ENCODE data around the gene HLA-C. TPM values are rescaled to one million over a fixed set of nuclear protein-coding genes. Genes with fewer than 3 reads are reported as not detected.

HLA-C gene
- total and polyA plus RNA-seq, 2 donors (not counting 3 experiments of a cell fraction or from before 2014, with no cell fraction given), result 109 to 287 TPM

GRCh38 chr6:31321005-31321707 lies 49.3 kb upstream of the HLA-C start:
- no peak for FAIRE-seq
- dilution Hi-C loops (cut with MboI; ENCODE audit: extremely low pct_ligation_motif_present, low sequenced_read_pairs) (no loop called here), intact Hi-C loops (cut with micrococcal nuclease) (no loop called here)

GRCh38 chr6:31317036-31317435 lies 45.1 kb upstream of the HLA-C start:
- H3K27ac ChIP-seq (ENCODE audit: insufficient read depth, low read depth, low read length), result no peak overlapping the region
- H3K79me2 ChIP-seq (ENCODE audit: control insufficient read depth, insufficient read depth, low read length), result no peaks in the 10 kb centered on the region
- no TSS peak for BruUV-seq (replicated peaks)
- no peak overlapping the region for H2AFZ ChIP-seq (ENCODE audit: low read depth, low read length)
- H3K4me3 ChIP-seq (replicated peaks in 1 of 3; ENCODE audit: insufficient read depth in 1 of 3, low read depth in 1 of 3, low read length in 3 of 3), result no peak overlapping the region
- POLR2A ChIA-PET, result no interaction called here
- H3K9me3 ChIP-seq (replicated peaks; ENCODE audit: control insufficient read depth, insufficient read depth, low read length), result no peaks in the 10 kb centered on the region
- H3K4me2 ChIP-seq (ENCODE audit: insufficient read depth, low read length), result no peak overlapping the region
- no peaks in the 10 kb centered on the region for H3K4me1 ChIP-seq (ENCODE audit: control insufficient read depth, extremely low read depth, insufficient read depth, low read length)
- FAIRE-seq (no peak), DNase-seq (ENCODE audit: low read depth, low spot score) (no peak)
- no peaks in the 10 kb centered on the region for H3K36me3 ChIP-seq (ENCODE audit: control insufficient read depth in 2 of 2, extremely low read depth in 1 of 2, insufficient read depth in 2 of 2, low read length in 2 of 2)
- TF ChIP-seq POLR2AphosphoS5 (IDR thresholded peaks at IDR 0.05; ENCODE audit: insufficient read depth, low read depth, low read length), result no peak
- TF ChIP-seq GATA2 (IDR thresholded peaks at IDR 0.05; ENCODE audit: insufficient read depth, insufficient read length, low read depth, low read length), result no peak
- no peak for TF ChIP-seq FOS (IDR thresholded peaks at IDR 0.05; ENCODE audit: borderline replicate concordance, insufficient read depth, low read length)
- TF ChIP-seq, protein P1, sequence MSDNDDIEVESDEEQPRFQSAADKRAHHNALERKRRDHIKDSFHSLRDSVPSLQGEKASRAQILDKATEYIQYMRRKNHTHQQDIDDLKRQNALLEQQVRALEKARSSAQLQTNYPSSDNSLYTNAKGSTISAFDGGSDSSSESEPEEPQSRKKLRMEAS (IDR thresholded peaks at IDR 0.05; ENCODE audit: insufficient read depth, insufficient read length), result no peak
- TF ChIP-seq EZH2 (IDR thresholded peaks at IDR 0.05; ENCODE audit: borderline replicate concordance, low read depth, low read length, severe bottlenecking), result no peak
- intact Hi-C loops (cut with micrococcal nuclease), result no loop called here
- H3K9ac ChIP-seq (replicated peaks; ENCODE audit: extremely low read depth, insufficient read depth, low read length), result no peak overlapping the region
- H3K9me1 ChIP-seq (replicated peaks; ENCODE audit: control insufficient read depth, extremely low read depth, insufficient read depth, low read length), result no peaks in the 10 kb centered on the region
- peaks cover 26 to 44% of the 10 kb centered on the region in 2 experiments for H3K27me3 ChIP-seq (ENCODE audit: control insufficient read depth in 2 of 2, insufficient read depth in 2 of 2, low read length in 2 of 2)
- H4K20me1 ChIP-seq (replicated peaks; ENCODE audit: control insufficient read depth, extremely low read depth, insufficient read depth, low read length), result no peaks in the 10 kb centered on the region
- CTCF ChIA-PET, result no interaction called here
- dilution Hi-C loops (cut with MboI; ENCODE audit: extremely low pct_ligation_motif_present, low sequenced_read_pairs), result no loop called here

More at GRCh38 chr6:31321005-31321707, 49.3 kb upstream of the HLA-C start:
- no peak overlapping the region for H3K4me2 ChIP-seq (ENCODE audit: insufficient read depth, low read length)
- no peaks in the 10 kb centered on the region for H3K4me1 ChIP-seq (ENCODE audit: control insufficient read depth, extremely low read depth, insufficient read depth, low read length)
- no peak overlapping the region for H3K27ac ChIP-seq (ENCODE audit: insufficient read depth, low read depth, low read length)
- H2AFZ ChIP-seq (ENCODE audit: low read depth, low read length), result no peak overlapping the region
- no peak overlapping the region for H3K9ac ChIP-seq (replicated peaks; ENCODE audit: extremely low read depth, insufficient read depth, low read length)
- BruUV-seq (replicated peaks), result no TSS peak
- no peak overlapping the region for H3K4me3 ChIP-seq (replicated peaks in 1 of 3; ENCODE audit: insufficient read depth in 1 of 3, low read depth in 1 of 3, low read length in 3 of 3)
- H3K9me3 ChIP-seq (replicated peaks; ENCODE audit: control insufficient read depth, insufficient read depth, low read length), result no peaks in the 10 kb centered on the region
- no peaks in the 10 kb centered on the region for H3K79me2 ChIP-seq (ENCODE audit: control insufficient read depth, insufficient read depth, low read length)
- H3K9me1 ChIP-seq (replicated peaks; ENCODE audit: control insufficient read depth, extremely low read depth, insufficient read depth, low read length), result no peaks in the 10 kb centered on the region
- H4K20me1 ChIP-seq (replicated peaks; ENCODE audit: control insufficient read depth, extremely low read depth, insufficient read depth, low read length), result no peaks in the 10 kb centered on the region
- POLR2A ChIA-PET, result no interaction called here
- TF ChIP-seq GATA2 (IDR thresholded peaks at IDR 0.05; ENCODE audit: insufficient read depth, insufficient read length, low read depth, low read length), result no peak
- peaks cover 16 to 19% of the 10 kb centered on the region in 2 experiments for H3K27me3 ChIP-seq (ENCODE audit: control insufficient read depth in 2 of 2, insufficient read depth in 2 of 2, low read length in 2 of 2)
- no peaks in the 10 kb centered on the region for H3K36me3 ChIP-seq (ENCODE audit: control insufficient read depth in 2 of 2, extremely low read depth in 1 of 2, insufficient read depth in 2 of 2, low read length in 2 of 2)
- DNase-seq (ENCODE audit: low read depth, low spot score), result no peak
- CTCF ChIA-PET, result interaction anchor here (1.5 kb wide), 1 partner anchor 12 kb away, joined by 5 read pairs; no protein-coding TSS in a partner anchor

Data from endothelial cell of umbilical vein (primary cell).